Effector CD4-positive, alpha-beta T cell (primary cell): ENCODE data around the gene EVX2.

Experiments used
- DNase-seq: peaks from one replicate; pipeline ENCODE4 v3.0.0-alpha.2; 2020

The EVX2 gene

DNA sequence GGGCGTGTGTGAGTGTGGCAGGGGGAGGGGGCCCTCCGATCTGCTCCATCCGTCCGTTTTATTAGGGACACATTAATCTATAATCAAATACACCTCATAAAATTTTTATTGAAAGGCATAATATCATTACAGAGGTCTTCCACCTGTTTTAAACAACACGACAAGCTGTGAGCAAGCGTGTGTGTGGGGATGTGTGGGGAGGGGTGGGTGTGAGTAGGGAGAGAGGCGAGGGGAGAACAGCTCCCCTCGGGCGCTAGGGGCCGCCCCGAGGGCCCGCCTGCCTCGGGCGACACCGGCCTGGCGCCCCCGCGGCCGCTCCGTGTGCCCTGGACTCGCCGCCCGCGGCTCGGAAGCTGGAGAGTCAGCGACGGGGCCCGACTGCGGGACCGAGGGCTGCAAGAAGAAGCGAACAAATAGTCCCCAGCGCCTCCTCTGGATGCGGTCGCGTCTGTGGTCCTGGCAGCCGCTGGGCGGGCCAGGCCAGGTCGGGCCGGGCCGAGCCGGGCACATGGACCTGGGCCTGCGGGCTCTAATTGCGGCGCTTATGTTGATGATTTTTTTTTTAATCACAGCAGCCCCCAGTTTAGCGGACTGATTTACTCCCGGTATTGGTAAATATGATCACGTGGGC lies 38.4 kb upstream of the EVX2 start:
- no peak for DNase-seq

DNA sequence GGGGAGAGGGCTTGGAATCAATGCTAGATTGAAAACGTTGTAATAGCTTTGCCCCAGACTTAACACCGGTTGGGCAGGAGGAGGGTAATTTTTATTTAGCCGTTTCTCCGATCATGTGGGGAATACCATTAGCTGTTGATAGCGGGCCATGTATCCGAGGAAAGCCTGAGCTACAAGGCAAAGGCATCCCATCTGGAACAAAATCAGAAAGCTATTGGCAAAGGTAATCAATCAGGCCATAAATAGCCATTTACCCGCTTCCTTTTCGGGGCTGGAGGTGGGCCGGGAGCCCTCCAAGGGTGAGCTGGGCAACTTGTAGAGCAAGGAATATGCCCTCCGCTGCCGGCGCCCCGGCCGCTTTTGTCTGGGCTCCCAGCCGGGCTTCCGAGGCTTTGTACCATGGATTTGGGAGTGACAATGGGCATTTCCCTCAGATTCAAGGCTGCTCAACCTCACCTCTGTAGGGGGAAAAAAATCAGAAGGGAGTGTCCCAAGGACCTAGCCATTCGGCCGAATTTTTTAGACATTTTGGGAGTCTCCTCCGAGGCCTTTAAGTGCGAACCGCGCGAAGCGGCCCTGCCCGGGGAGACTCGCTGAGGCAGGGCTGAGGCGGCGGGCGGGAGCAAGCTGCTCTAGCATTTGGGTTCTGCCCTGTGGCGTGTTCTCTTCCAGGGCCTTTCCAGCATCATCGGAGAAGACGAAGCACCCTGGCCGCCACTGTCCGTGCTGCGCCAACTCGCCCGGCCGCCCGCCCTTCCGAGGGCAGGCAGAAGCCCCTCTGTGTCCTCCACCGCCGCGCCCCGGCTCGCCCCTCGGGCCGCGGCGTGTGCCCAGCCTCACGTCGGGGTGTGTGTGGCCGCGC lies 37.7 kb upstream of the EVX2 start:
- no peak for DNase-seq

- DNase-seq, result no peak
Measured at GRCh38 chr2:176120364-176121189, 36.8 kb upstream of the EVX2 start.

- DNase-seq, result no peak
Measured at GRCh38 chr2:176118601-176119339, 35.0 kb upstream of the EVX2 start.

GRCh38 chr2:176117823-176118371 lies 34.1 kb upstream of the EVX2 start:
- no peak for DNase-seq

GRCh38 chr2:176117162-176117822 lies 33.5 kb upstream of the EVX2 start:
- DNase-seq, result no peak

- DNase-seq, result no peak
Measured at GRCh38 chr2:176115883-176116813, 32.4 kb upstream of the EVX2 start, which contains the start of gene HOXD10. Gene HOXD10, plus strand, starts transcription at chr2:176116778. Its CDS starts 56 bp downstream, at chr2:176116834.

DNA sequence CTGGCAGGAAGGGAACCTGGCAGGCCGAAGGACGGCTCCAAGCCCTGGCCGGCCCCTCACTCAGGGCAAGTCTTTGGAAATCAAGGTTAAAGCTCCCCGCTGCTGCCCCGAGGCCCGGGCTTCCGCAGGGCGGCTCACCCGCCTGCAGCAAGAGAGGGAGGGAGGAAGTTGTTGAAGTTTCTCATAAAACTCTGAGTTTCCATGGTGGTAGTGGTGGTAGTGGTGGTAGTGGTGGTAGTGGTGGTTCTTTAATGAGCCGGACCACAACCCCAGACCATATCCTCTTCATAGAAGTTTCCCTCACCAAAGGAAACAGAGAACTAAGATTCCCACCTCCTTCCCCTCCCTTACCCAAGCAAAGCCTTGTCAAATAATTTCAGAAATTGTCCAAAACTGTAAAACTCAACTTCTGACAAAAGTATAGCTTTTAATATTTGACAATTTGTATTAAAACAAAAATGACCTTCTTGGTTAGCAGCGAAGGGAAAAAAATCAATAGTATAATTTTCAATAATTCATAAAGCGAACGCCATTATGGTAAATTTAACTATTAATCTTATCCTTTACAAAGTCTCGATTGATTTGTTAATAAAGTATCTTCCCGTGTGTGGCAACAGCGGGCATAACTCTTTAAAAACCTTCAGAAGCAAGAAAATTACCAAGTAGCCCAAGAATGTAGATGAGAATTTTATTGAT lies 31.3 kb upstream of the EVX2 start:
- DNase-seq, result no peak

DNA sequence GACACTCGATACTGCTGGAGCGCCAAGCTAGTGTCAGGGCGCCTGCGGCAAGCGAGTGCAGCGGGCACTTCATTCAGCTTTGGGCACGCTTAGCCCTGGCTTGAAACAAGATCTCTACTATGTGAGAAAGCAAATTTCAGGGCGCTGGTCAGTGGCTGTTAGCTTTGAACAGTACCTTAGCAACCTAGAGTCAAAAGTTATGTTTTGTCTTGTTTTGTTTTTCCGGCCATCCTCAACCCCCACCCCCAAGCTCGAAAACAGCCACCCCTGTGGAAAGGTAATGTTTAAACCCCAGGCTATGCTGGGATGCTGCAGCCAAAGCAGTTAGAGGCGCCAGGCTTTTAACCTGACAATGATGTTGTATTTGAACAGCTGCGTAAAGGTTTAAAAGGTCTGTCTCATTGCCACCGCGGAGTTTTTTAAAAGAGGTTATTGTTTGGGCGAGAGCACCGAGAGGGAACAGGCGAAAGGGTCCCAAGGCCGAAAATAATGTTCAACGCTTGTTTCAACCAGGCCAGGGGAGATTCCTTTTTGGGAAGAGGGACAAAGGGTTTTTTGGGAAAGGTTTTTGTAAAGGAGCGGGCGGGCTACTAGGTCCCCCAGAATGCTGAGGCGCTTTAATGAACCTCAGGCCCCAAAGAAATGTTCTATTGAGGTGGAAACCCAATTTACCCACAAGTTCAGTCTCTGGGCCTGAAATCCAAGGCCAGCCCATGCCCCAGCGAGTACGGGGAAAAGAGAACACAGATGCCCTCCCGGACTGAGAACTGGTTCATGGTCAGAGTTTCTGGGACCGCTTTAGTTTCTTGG lies 30.6 kb upstream of the EVX2 start:
- DNase-seq, result no peak

DNA sequence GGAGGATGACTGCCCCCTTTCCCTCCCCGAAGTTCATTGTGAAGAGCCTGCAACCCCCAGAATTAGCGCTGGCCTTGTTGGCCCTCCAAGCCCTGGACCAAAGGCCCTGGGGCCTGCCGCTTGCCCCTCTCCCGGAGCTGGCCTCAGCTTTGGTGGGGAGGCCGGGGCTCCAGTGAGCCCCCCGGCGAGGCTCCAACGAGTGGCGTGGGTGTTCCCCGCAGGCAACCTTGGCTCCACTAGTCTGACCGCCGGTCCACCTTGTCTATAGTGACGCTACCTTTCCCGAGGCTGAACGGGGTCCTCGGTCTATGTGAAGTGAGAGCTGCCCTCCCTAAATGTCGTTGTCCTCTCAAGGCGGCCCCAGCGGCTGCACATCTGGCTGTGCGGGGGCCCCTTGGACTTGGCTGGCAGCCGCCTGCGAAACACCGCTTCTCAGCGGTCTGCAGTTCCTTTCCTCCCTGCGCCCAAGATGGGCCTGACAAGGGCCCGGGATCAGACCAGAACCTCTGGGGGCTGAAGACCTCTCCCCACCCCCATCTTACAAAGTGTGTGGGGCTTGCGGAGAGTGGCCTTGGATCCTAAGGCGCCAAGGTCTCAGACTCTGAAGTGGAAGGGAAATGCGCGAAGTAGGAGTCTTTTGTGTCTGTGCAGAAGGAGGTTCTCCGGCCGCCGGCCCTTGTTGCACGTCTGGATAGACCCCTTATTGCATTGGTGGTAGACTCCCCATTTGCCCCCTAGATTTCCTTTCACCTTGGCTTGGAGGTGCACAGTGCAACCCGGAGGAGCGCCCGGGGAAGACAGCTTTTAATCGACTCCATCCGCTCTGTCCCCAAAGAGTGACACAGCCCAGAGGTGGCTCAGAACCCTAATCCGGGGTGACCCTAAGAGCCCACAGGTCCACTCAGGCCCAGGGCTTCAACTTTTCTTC lies 28.9 kb upstream of the EVX2 start:
- DNase-seq, result no peak

- no peak for DNase-seq
Measured at GRCh38 chr2:176111846-176112374, 28.1 kb upstream of the EVX2 start.

- DNase-seq, result no peak
Measured at GRCh38 chr2:176111309-176111663, 27.5 kb upstream of the EVX2 start.

- no peak for DNase-seq
Measured at GRCh38 chr2:176110415-176111308, 26.9 kb upstream of the EVX2 start.

GRCh38 chr2:176109946-176110345 lies 26.2 kb upstream of the EVX2 start:
- no peak for DNase-seq

DNA sequence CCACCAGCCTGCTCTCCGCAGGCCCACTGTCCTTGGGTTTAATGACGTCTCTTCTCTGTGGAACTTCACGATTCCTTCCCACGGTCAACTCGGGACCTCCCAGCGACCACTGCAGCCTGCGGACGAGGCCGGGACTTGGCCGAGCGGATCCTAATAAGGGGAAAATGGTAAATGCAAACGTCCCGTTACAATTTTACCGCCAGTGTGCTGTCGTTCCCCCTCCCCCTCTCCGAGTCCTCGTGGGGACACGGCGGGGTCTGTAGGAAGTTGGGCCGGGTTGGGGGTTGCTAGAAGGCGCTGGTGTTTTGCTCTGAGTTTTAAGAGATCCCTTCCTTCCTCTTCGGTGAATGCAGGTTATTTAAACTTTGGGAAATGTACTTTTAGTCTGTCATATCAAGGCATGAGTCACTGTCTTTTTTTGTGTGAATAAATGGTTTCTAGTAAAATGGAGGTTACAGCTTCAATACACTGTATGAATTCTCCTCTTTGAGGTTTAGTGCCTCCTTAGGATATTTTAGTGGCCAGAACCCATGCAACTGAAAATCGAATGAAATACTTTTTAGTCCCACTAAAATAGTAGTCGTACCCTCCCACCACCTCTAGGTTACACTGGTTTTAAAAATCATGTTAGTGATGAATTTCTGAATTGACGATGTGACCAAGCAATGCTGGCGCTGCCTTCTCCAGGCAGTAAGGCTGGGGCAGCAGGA lies 25.6 kb upstream of the EVX2 start:
- DNase-seq, result no peak

GRCh38 chr2:176107731-176108181 lies 24.0 kb upstream of the EVX2 start:
- DNase-seq, result no peak
